Measurements from ENCODE around the gene HS6ST1.

Gene HS6ST1

DNA sequence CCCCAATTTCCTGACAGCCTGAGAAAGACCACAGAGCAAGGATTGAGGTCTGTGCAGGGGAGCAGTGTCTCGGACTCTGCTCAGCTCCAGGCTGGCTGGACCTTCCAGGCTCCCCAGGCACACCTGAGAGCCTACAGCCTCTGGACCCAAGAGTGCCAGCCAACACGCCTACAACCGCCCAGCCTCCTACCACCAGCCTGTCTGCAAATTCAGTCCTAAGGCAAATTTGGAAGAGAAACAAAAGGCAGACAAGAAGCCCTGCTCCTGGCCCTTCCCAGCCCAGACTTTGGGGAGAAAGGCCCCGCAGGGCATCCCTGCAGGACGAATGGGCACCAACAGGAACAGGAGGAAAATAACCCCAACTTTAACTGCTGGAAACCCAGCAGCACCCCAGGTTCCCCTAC is 1.9 kb downstream of the HS6ST1 start:
- DNase-seq (ENCODE audit: low read depth), result peak; percentile 4

GRCh38 chr2:128315829-128316776 is 2.6 kb downstream of the HS6ST1 start:
- no peak overlapping the region for H3K4me3 ChIP-seq (ENCODE audit: low read depth, low read length)
- peak; percentile 6 for DNase-seq (ENCODE audit: low read depth)
- no peak for TF ChIP-seq CTCF (IDR thresholded peaks at IDR 0.05; ENCODE audit: insufficient read depth, low read depth, low read length, missing control alignments)

More for the DNA sequence above, 1.9 kb downstream of the HS6ST1 start:
- no peak for TF ChIP-seq CTCF (IDR thresholded peaks at IDR 0.05; ENCODE audit: insufficient read depth, low read depth, low read length, missing control alignments)
- H3K4me3 ChIP-seq (ENCODE audit: low read depth, low read length), result peak overlapping the region; percentile 55

GRCh38 chr2:128315122-128315828 is 3.4 kb downstream of the HS6ST1 start:
- DNase-seq (ENCODE audit: low read depth), result peak; percentile 1
- H3K4me3 ChIP-seq (ENCODE audit: low read depth, low read length), result no peak overlapping the region
- no peak for TF ChIP-seq CTCF (IDR thresholded peaks at IDR 0.05; ENCODE audit: insufficient read depth, low read depth, low read length, missing control alignments)

DNA sequence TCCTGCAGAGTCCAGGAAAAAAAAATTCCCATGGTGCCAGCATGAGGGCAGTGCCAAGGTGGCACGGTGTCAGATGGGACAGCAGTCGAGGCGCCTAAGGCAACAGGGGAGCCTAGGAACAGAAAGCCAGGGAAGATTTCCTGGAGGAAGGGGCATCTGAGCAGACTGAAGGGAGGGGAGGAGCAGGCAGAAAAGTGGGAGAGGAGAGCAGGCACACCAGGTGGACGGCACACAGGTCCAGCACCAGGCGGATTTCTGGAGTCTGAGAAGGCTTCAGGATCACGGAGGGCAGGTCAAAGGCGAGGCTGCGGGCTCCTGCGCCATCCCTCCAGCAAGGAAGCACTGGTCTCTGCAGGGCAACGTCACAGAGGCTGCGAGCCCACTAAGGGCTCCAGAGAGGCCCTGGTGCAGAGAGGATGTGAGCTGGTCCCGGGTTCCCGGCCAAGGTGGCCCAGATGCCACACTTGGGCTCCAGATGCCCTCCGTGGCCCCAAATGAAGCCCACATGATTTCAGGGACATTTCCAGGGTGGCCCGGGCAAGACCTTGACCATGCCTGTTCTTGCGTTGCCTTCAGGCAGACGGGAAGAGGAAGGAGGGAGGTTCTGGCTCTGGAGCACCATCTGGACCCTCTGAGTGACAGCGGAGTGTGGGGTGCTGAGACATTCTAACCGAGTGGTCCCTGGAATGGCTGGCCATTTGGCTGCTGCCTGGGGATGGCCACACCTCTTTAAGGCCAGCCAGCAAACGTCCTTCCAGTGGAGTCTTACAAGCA is 4.1 kb downstream of the HS6ST1 start:
- H3K4me3 ChIP-seq (ENCODE audit: low read depth, low read length), result no peak overlapping the region
- DNase-seq (ENCODE audit: low read depth), result peak; percentile 2
- TF ChIP-seq CTCF (IDR thresholded peaks at IDR 0.05; ENCODE audit: insufficient read depth, low read depth, low read length, missing control alignments), result no peak

GRCh38 chr2:128313931-128314347 is 4.7 kb downstream of the HS6ST1 start:
- no peak for TF ChIP-seq CTCF (IDR thresholded peaks at IDR 0.05; ENCODE audit: insufficient read depth, low read depth, low read length, missing control alignments)
- no peak overlapping the region for H3K4me3 ChIP-seq (ENCODE audit: low read depth, low read length)
- DNase-seq (ENCODE audit: low read depth), result peak; percentile 0

DNA sequence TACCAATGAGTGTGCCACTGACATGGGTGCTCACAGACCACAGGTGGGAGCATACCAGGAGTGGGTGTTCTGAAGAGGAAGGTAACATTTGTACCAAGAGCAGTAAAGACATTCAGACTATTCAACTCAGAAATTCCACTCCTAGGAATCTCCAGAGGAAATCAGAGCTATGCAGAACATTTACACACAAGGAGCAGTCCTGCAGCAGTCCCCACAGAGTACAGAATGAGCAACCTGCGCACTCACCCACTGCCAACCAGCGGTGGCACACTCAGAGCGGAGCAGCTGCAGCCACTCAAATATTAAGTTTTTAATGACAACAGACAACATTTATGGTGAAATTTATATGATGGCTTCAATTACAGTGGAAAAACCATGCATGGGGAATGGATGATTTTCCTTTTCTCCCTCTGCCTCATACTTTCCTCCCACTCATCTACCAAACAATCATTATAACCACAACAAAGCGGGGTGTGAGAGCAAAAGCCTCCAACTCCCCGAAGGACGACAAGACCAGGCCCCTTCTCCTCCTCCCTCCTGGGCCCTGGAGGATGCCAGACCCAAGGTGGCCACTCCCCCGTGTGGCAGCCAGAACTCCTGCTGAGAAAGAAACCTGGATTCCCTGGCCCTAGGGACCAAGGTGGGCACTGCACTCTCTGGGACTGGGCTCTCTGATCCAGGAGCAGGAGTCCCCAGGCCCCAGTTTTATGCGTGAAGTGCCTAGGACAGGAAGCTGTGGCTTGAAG is 5.4 kb downstream of the HS6ST1 start:
- DNase-seq (ENCODE audit: low read depth), result peak; percentile 0
- no peak for TF ChIP-seq CTCF (IDR thresholded peaks at IDR 0.05; ENCODE audit: insufficient read depth, low read depth, low read length, missing control alignments)
- no peak overlapping the region for H3K4me3 ChIP-seq (ENCODE audit: low read depth, low read length)
